Measurements from ENCODE around the gene BCO2.

- TF ChIP-seq POLR2AphosphoS5 (IDR thresholded peaks at IDR 0.05; ENCODE audit: low read depth, low read length) (no peak), TAF1 (IDR thresholded peaks at IDR 0.05; ENCODE audit: borderline replicate concordance, insufficient read depth, low read length) (no peak)
These were observed 24.9 kb downstream of the BCO2 start for GRCh38 chr11:112200252-112200651.

Measured in PFSK-1 (cell line).